Ishikawa (cell line): ENCODE measurements around the gene MIER1.

ENCODE experiments used
- CEBPB ChIP-seq: IDR thresholded peaks from 2 replicates; pipeline ENCODE4 v1.6.1; 2012
- CREB1 ChIP-seq: IDR thresholded peaks from 2 replicates; pipeline ENCODE4 v1.6.1; 2012; ENCODE audit warnings: low read depth
- EGR1 ChIP-seq: IDR thresholded peaks from 2 replicates; pipeline ENCODE4 v1.6.1; 2012
- EP300 ChIP-seq: IDR thresholded peaks from 2 replicates; pipeline ENCODE4 v1.6.1; 2012; ENCODE audit warnings: borderline replicate concordance
- FOXM1 ChIP-seq: IDR thresholded peaks from 2 replicates; pipeline ENCODE4 v1.6.1; 2012; ENCODE audit warnings: low read depth, borderline replicate concordance
- MAX ChIP-seq: IDR thresholded peaks from 2 replicates; pipeline ENCODE4 v1.6.1; 2012
- NFIC ChIP-seq: IDR thresholded peaks from 2 replicates; pipeline ENCODE4 v1.6.1; 2012
- RAD21 ChIP-seq: IDR thresholded peaks from 2 replicates; pipeline ENCODE4 v1.6.1; 2012; ENCODE audit warnings: low read depth
- TAF1 ChIP-seq: IDR thresholded peaks from 2 replicates; pipeline ENCODE4 v1.6.1; 2012; ENCODE audit warnings: low read depth, mild to moderate bottlenecking
- YY1 ChIP-seq: IDR thresholded peaks from 2 replicates; pipeline ENCODE4 v1.6.1; 2012; ENCODE audit warnings: low read depth
- ZBTB7A ChIP-seq: IDR thresholded peaks from 2 replicates; pipeline ENCODE4 v1.6.1; 2012; ENCODE audit warnings: low read depth

DNA sequence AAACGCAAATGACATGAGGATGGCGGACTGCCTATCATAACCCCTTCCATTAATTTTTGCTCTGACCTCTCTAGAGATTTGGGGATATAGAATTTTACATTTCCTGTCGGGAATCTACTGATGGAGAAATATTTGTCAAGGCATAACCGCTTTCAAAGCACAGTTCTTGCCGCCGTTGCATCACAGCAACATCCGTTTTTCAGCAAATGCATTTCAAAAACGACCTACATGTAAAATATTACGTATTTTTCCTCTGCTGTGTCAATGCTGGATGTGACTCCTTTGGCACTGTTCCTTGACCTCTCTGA, 4.9 kb downstream of the MIER1 start:
- TF ChIP-seq EGR1 (no peak), EP300 (no peak), MAX (no peak), TAF1 (no peak), FOXM1 (no peak), NFIC (no peak), RAD21 (no peak), YY1 (no peak), CEBPB (0 out of 2 replicates have a peak, but pooled peaks have one; percentile 19), CREB1 (no peak), ZBTB7A (no peak)
